ENCODE results near the gene GDE1. TPM values are rescaled to one million over a fixed set of nuclear protein-coding genes. Genes with fewer than 3 reads are reported as not detected.
"Not testable (repeated sequence)": the region's sequence is repeated elsewhere in the genome, so short reads cannot be mapped to it uniquely, and the experiment has no call there.

GDE1 gene
- polyA plus RNA-seq, 1 donor (not counting 4 experiments of a cell fraction or from before 2014, with no cell fraction given), result 52.9 TPM

DNA sequence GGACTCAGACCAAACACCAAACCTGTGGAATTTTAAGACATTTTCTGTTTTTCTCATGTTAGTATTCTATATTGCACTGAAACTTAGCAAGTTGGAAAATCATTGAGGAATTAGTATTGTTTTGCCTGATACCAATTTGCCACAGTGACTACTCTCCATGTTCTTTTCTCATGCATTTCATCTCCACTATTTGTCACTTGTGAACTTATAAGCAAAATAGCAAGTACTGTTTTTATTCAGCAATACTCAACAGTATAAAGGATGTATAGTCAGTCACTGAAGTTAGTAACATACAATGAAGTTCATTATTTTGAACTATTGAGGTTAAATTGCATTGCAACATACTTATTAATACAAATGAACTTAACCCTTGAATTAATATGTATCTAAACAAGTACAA lies 27.8 kb upstream of the GDE1 start:
- Histone ChIP-seq H2AFZ (ENCODE audit: control insufficient read depth, low read length) (no peak overlapping the region), H3K4me3 (ENCODE audit: control insufficient read depth in 2 of 3, extremely low read depth in 1 of 3, insufficient read depth in 2 of 3, low read depth in 1 of 3, low read length in 3 of 3) (no peak overlapping the region), H3K9me3 (ENCODE audit: control insufficient read depth, low read depth, low read length) (no peaks in the 10 kb centered on the region), H3K4me2 (ENCODE audit: control insufficient read depth, extremely low read depth, insufficient read depth, low read depth, low read length) (no peak overlapping the region), H3K9ac (ENCODE audit: control insufficient read depth, extremely low read depth, insufficient read depth, low read length) (no peak overlapping the region), H3K27ac (ENCODE audit: control insufficient read depth, insufficient read depth, low read length) (no peak overlapping the region), H3K79me2 (ENCODE audit: control insufficient read depth, insufficient read depth, low read length) (no peaks in the 10 kb centered on the region), H3K9me1 (ENCODE audit: control insufficient read depth, extremely low read depth, insufficient read depth, low read length) (no peaks in the 10 kb centered on the region), H3K4me1 (ENCODE audit: control insufficient read depth, extremely low read depth, insufficient read depth, low read length) (no peaks in the 10 kb centered on the region), H3K36me3 (ENCODE audit: control insufficient read depth in 2 of 2, extremely low read depth in 1 of 2, insufficient read depth in 2 of 2, low read length in 2 of 2) (no peaks in the 10 kb centered on the region), H4K20me1 (ENCODE audit: control insufficient read depth, extremely low read depth, insufficient read depth, low read length) (no peaks in the 10 kb centered on the region), H3K27me3 (ENCODE audit: control insufficient read depth, extremely low read depth, insufficient read depth, low read length) (no peaks in the 10 kb centered on the region)
- dilution Hi-C loops (cut with MboI; ENCODE audit: extremely low pct_ligation_motif_present, low sequenced_read_pairs), result no loop called here
- no peak for TF ChIP-seq EZH2 (IDR thresholded peaks at IDR 0.05; ENCODE audit: low read length)
- TF ChIP-seq, protein P1, sequence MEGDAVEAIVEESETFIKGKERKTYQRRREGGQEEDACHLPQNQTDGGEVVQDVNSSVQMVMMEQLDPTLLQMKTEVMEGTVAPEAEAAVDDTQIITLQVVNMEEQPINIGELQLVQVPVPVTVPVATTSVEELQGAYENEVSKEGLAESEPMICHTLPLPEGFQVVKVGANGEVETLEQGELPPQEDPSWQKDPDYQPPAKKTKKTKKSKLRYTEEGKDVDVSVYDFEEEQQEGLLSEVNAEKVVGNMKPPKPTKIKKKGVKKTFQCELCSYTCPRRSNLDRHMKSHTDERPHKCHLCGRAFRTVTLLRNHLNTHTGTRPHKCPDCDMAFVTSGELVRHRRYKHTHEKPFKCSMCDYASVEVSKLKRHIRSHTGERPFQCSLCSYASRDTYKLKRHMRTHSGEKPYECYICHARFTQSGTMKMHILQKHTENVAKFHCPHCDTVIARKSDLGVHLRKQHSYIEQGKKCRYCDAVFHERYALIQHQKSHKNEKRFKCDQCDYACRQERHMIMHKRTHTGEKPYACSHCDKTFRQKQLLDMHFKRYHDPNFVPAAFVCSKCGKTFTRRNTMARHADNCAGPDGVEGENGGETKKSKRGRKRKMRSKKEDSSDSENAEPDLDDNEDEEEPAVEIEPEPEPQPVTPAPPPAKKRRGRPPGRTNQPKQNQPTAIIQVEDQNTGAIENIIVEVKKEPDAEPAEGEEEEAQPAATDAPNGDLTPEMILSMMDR (optimal IDR thresholded peaks at IDR 0.05 in 1 of 3, IDR thresholded peaks at IDR 0.05 in 1 of 3, conservative IDR thresholded peaks at IDR 0.05 in 1 of 3; ENCODE audit: extremely low read depth in 1 of 3, insufficient read depth in 2 of 3, low read length in 3 of 3), result no peak
- DNase-seq (ENCODE audit: low read depth, low spot score) (no peak), FAIRE-seq (no peak)

GRCh38 chr16:19548144-19548543 lies 26.2 kb upstream of the GDE1 start:
- no peak overlapping the region for H3K4me3 ChIP-seq (ENCODE audit: control insufficient read depth in 2 of 3, extremely low read depth in 1 of 3, insufficient read depth in 2 of 3, low read depth in 1 of 3, low read length in 3 of 3)
- H3K4me1 ChIP-seq (ENCODE audit: control insufficient read depth, extremely low read depth, insufficient read depth, low read length), result no peaks in the 10 kb centered on the region
- no peaks in the 10 kb centered on the region for H3K27me3 ChIP-seq (ENCODE audit: control insufficient read depth, extremely low read depth, insufficient read depth, low read length)
- no peaks in the 10 kb centered on the region for H3K9me1 ChIP-seq (ENCODE audit: control insufficient read depth, extremely low read depth, insufficient read depth, low read length)
- H2AFZ ChIP-seq (ENCODE audit: control insufficient read depth, low read length), result no peak overlapping the region
- H3K36me3 ChIP-seq (ENCODE audit: control insufficient read depth in 2 of 2, extremely low read depth in 1 of 2, insufficient read depth in 2 of 2, low read length in 2 of 2), result no peaks in the 10 kb centered on the region
- FAIRE-seq (no peak), DNase-seq (ENCODE audit: low read depth, low spot score) (no peak)
- H3K27ac ChIP-seq (ENCODE audit: control insufficient read depth, insufficient read depth, low read length), result no peak overlapping the region
- no peaks in the 10 kb centered on the region for H4K20me1 ChIP-seq (ENCODE audit: control insufficient read depth, extremely low read depth, insufficient read depth, low read length)
- H3K4me2 ChIP-seq (ENCODE audit: control insufficient read depth, extremely low read depth, insufficient read depth, low read depth, low read length), result no peak overlapping the region
- dilution Hi-C loops (cut with MboI; ENCODE audit: extremely low pct_ligation_motif_present, low sequenced_read_pairs), result no loop called here
- no peaks in the 10 kb centered on the region for H3K9me3 ChIP-seq (ENCODE audit: control insufficient read depth, low read depth, low read length)
- no peak overlapping the region for H3K9ac ChIP-seq (ENCODE audit: control insufficient read depth, extremely low read depth, insufficient read depth, low read length)
- H3K79me2 ChIP-seq (ENCODE audit: control insufficient read depth, insufficient read depth, low read length), result no peaks in the 10 kb centered on the region
- TF ChIP-seq, protein P1 (optimal IDR thresholded peaks at IDR 0.05 in 1 of 3, IDR thresholded peaks at IDR 0.05 in 1 of 3, conservative IDR thresholded peaks at IDR 0.05 in 1 of 3; ENCODE audit: extremely low read depth in 1 of 3, insufficient read depth in 2 of 3, low read length in 3 of 3), result no peak
- no peak for TF ChIP-seq EZH2 (IDR thresholded peaks at IDR 0.05; ENCODE audit: low read length)

DNA sequence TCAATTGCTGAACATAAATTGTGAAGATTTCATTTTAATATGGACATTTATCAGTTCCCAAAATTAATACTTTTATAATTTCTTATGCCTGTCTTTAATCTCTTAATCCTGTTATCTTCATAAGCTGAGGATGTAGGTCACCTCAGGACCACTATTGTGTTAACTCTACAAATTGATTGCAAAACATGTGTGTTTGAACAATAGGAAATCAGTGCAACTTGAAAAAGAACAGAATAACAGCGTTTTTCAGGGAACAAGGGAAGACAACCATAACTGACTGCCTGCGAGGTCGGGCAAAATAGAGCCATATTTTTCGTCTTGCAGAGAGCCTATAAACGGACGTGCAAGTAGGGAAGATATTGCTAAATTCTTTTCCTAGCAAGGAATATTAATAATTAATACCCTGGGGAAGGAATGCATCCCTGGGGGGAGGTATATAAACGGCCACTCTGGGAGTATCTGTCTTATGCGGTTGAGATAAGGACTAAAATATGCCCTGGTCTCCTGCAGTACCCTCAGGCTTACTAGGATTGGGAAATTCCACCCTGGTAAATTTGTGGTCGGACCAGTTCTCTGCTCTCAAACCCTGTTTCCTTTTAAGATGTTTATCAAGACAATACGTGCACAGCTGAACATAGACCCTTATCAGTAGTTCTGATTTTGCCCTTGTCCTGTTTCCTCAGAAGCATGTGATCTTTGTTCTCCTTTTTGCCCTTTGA lies 21.5 kb upstream of the GDE1 start:
- H2AFZ ChIP-seq (ENCODE audit: control insufficient read depth, low read length); H3K9me3 ChIP-seq (ENCODE audit: control insufficient read depth, low read depth, low read length); H3K9me1 ChIP-seq (ENCODE audit: control insufficient read depth, extremely low read depth, insufficient read depth, low read length); H3K36me3 ChIP-seq (ENCODE audit: control insufficient read depth in 2 of 2, extremely low read depth in 1 of 2, insufficient read depth in 2 of 2, low read length in 2 of 2); H3K9ac ChIP-seq (ENCODE audit: control insufficient read depth, extremely low read depth, insufficient read depth, low read length); H3K27me3 ChIP-seq (ENCODE audit: control insufficient read depth, extremely low read depth, insufficient read depth, low read length); H4K20me1 ChIP-seq (ENCODE audit: control insufficient read depth, extremely low read depth, insufficient read depth, low read length); H3K4me1 ChIP-seq (ENCODE audit: control insufficient read depth, extremely low read depth, insufficient read depth, low read length); DNase-seq (ENCODE audit: low read depth, low spot score); FAIRE-seq; H3K4me2 ChIP-seq (ENCODE audit: control insufficient read depth, extremely low read depth, insufficient read depth, low read depth, low read length); dilution Hi-C loops (cut with MboI; ENCODE audit: extremely low pct_ligation_motif_present, low sequenced_read_pairs); H3K79me2 ChIP-seq (ENCODE audit: control insufficient read depth, insufficient read depth, low read length); H3K27ac ChIP-seq (ENCODE audit: control insufficient read depth, insufficient read depth, low read length); H3K4me3 ChIP-seq (ENCODE audit: control insufficient read depth in 2 of 3, extremely low read depth in 1 of 3, insufficient read depth in 2 of 3, low read depth in 1 of 3, low read length in 3 of 3): not testable (repeated sequence)

All from keratinocyte (primary cell).